ENCODE data around the gene CTIF.

CTIF gene

GRCh38 chr18:48541026-48541746, 2.4 kb downstream of the CTIF start:
- DNase-seq (ENCODE audit: insufficient read length, low spot score) (peak; percentile 62), FAIRE-seq (no peak)
- no peak for TF ChIP-seq CTCF (IDR thresholded peaks at IDR 0.05; ENCODE audit: insufficient read depth, missing control alignments)

- FAIRE-seq = peak; percentile 48
- TF ChIP-seq CTCF (IDR thresholded peaks at IDR 0.05; ENCODE audit: insufficient read depth, missing control alignments) = no peak
- no peak for DNase-seq (ENCODE audit: insufficient read length, low spot score)
Observed at GRCh38 chr18:48541747-48542400, 3.0 kb downstream of the CTIF start.

GRCh38 chr18:48542513-48543181, 3.8 kb downstream of the CTIF start:
- TF ChIP-seq CTCF (IDR thresholded peaks at IDR 0.05; ENCODE audit: insufficient read depth, missing control alignments) = no peak
- FAIRE-seq = peak; percentile 91
- no peak for DNase-seq (ENCODE audit: insufficient read length, low spot score)

GRCh38 chr18:48543228-48543627, 4.4 kb downstream of the CTIF start:
- FAIRE-seq = no peak

GRCh38 chr18:48544116-48544515, 5.3 kb downstream of the CTIF start:
- no peak for TF ChIP-seq CTCF (IDR thresholded peaks at IDR 0.05; ENCODE audit: insufficient read depth, missing control alignments)
- FAIRE-seq (no peak), DNase-seq (ENCODE audit: insufficient read length, low spot score) (no peak)

More at GRCh38 chr18:48543228-48543627, 4.4 kb downstream of the CTIF start:
- no peak for DNase-seq (ENCODE audit: insufficient read length, low spot score)
- no peak for TF ChIP-seq CTCF (IDR thresholded peaks at IDR 0.05; ENCODE audit: insufficient read depth, missing control alignments)

GRCh38 chr18:48544661-48545415, 6.0 kb downstream of the CTIF start:
- TF ChIP-seq CTCF (IDR thresholded peaks at IDR 0.05; ENCODE audit: insufficient read depth, missing control alignments) = no peak
- FAIRE-seq (no peak), DNase-seq (ENCODE audit: insufficient read length, low spot score) (no peak)
